HepG2 (cell line): Measurements from ENCODE around the gene CHST14. TPM values are rescaled to one million over a fixed set of nuclear protein-coding genes. Genes with fewer than 3 reads are reported as not detected.

Source experiments
- ATAC-seq: fragments of 200-7000 bp; cut with Tn5 transposase; 3 replicates; pipeline ENCODE4 v1.9.1; 2020; ENCODE audit warnings: mild to moderate bottlenecking, moderate library complexity
- BruUV-seq: library from RNA; stranded (reverse); fragments of 400-500 nt; replicated peaks from 2 replicates; lab custom pipeline; 2021; lab: Mats Ljungman, UMichigan
- CTCF ChIA-PET: fragments of 300-600 bp; formaldehyde crosslinking; extraction: SDS; loops from one replicate; lab custom pipeline; 2021; ENCODE audit warnings: low total read pairs, inconsistent platforms, low intra/inter-chr PET ratio; lab: Yijun Ruan, JAX
- POLR2A ChIA-PET: fragments of 350-600 bp; sonication (Branson Sonifier 250); formaldehyde crosslinking; loops from one replicate; lab custom pipeline; 2020; ENCODE audit warnings: antibody characterized with exemption, inconsistent platforms; lab: Yijun Ruan, JAX
- DNase-seq: peaks from one replicate; pipeline ENCODE4 v3.0.0-alpha.2; 2015; ENCODE audit warnings: low spot score
- FAIRE-seq: peaks from 3 replicates; lab custom pipeline; 2011; peaks lifted over from hg19 to GRCh38; lab: Jason Lieb, UNC
- H2AFZ ChIP-seq: one replicate; pipeline ENCODE4 v1.6.1; 2011; ENCODE audit warnings: low read length, inconsistent platforms
- H3K27ac ChIP-seq: fragments of 300-600 bp; 3 replicates; pipeline ENCODE4 v1.8.0; 2011; ENCODE audit warnings: mixed run types, mild to moderate bottlenecking, mixed read lengths, low read length, inconsistent platforms; ENCODE audit not compliant: insufficient read depth; ENCODE audit errors: extremely low read length
- H3K27me3 ChIP-seq, 2 experiments: fragments of 200-600 bp in 1 of 2; 2 replicates in 1 of 2; 3 replicates in 1 of 2; pipeline versions ENCODE4 v1.6.0 to v1.8.0; 2011; ENCODE audit warnings: low read length in 2 of 2, mild to moderate bottlenecking in 2 of 2, moderate library complexity in 2 of 2, inconsistent platforms in 1 of 2; ENCODE audit not compliant: insufficient read depth in 2 of 2, control insufficient read depth in 1 of 2
- H3K36me3 ChIP-seq, 2 experiments: fragments of 200-600 bp in 1 of 2; replicated peaks in 1 of 2; 2 replicates in 1 of 2; 3 replicates in 1 of 2; pipeline versions ENCODE4 v1.5.1 to v1.8.0; 2011; ENCODE audit warnings: low read length in 2 of 2, inconsistent platforms in 1 of 2; ENCODE audit not compliant: insufficient read depth in 2 of 2, control insufficient read depth in 1 of 2
- H3K4me1 ChIP-seq: 2 replicates; pipeline ENCODE4 v1.5.1; 2012; ENCODE audit warnings: low read length, inconsistent platforms; ENCODE audit not compliant: insufficient read depth
- H3K4me2 ChIP-seq: 2 replicates; pipeline ENCODE4 v1.6.0; 2011; ENCODE audit warnings: low read depth, low read length, inconsistent platforms
- H3K4me3 ChIP-seq, 3 experiments: fragments of 200-600 bp in 1 of 3; sonication (generic), shearing (Covaris generic) in 1 of 3; replicated peaks in 1 of 3; 2 replicates each; pipeline ENCODE4 v1.5.1; 2011 to 2016; ENCODE audit warnings: low read length in 3 of 3, inconsistent platforms in 2 of 3, low read depth in 2 of 3, mild to moderate bottlenecking in 2 of 3, control low read depth in 1 of 3, mixed read lengths in 1 of 3; ENCODE audit not compliant: insufficient read depth in 1 of 3
- H3K79me2 ChIP-seq: one replicate; pipeline ENCODE4 v1.6.1; 2011; ENCODE audit warnings: low read length, inconsistent platforms; ENCODE audit not compliant: insufficient read depth
- H3K9ac ChIP-seq: 2 replicates; pipeline ENCODE4 v1.6.0; 2011; ENCODE audit warnings: mild to moderate bottlenecking, low read depth, low read length, inconsistent platforms; ENCODE audit not compliant: insufficient read depth
- H3K9me3 ChIP-seq: 2 replicates; pipeline ENCODE4 v1.5.1; 2012; ENCODE audit warnings: mild to moderate bottlenecking, low read length
- H4K20me1 ChIP-seq: 2 replicates; pipeline ENCODE4 v1.6.0; 2011; ENCODE audit warnings: inconsistent platforms, mild to moderate bottlenecking, low read length, moderate library complexity; ENCODE audit not compliant: insufficient read depth
- CENPX ChIP-seq: sonication (generic); formaldehyde crosslinking; IDR thresholded peaks from 2 replicates; pipeline ENCODE4 v1.9.0; 2021; ENCODE audit warnings: mild to moderate bottlenecking, missing genetic modification reagents, moderate library complexity
- E2F5 ChIP-seq: sonication (generic); formaldehyde crosslinking; conservative IDR thresholded peaks from 2 replicates; pipeline ENCODE4 v1.4.0; 2020; ENCODE audit warnings: missing genetic modification reagents
- ETV6 ChIP-seq: sonication (generic); formaldehyde crosslinking; conservative IDR thresholded peaks from 2 replicates; pipeline ENCODE4 v1.4.0; 2020; ENCODE audit warnings: missing genetic modification reagents
- FOXP4 ChIP-seq: sonication (generic); formaldehyde crosslinking; IDR thresholded peaks from 2 replicates; pipeline ENCODE4 v1.4.0; 2020; ENCODE audit warnings: missing genetic modification reagents
- ISL2 ChIP-seq: sonication (generic); formaldehyde crosslinking; IDR thresholded peaks from 2 replicates; pipeline ENCODE4 v1.5.0; 2020; ENCODE audit warnings: missing genetic modification reagents
- RFX3 ChIP-seq: IDR thresholded peaks from 2 replicates; pipeline ENCODE4 v1.6.1; 2016; ENCODE audit warnings: missing biosample characterization, missing genetic modification reagents
- ZNF44 ChIP-seq: sonication (generic); formaldehyde crosslinking; IDR thresholded peaks from 2 replicates; pipeline ENCODE4 v1.5.1; 2020; ENCODE audit warnings: mild to moderate bottlenecking, missing genetic modification reagents
- ZNF549 ChIP-seq: sonication (generic); formaldehyde crosslinking; IDR thresholded peaks from 2 replicates; pipeline ENCODE4 v1.5.0; 2020; ENCODE audit warnings: missing genetic modification reagents
- ZNF562 ChIP-seq: sonication (generic); formaldehyde crosslinking; IDR thresholded peaks from 2 replicates; pipeline ENCODE4 v1.8.0; 2022; ENCODE audit warnings: missing genetic modification reagents, borderline replicate concordance
- ZNF7 ChIP-seq: IDR thresholded peaks from 2 replicates; pipeline ENCODE4 v1.6.1; 2016; ENCODE audit warnings: missing biosample characterization, missing genetic modification reagents
- ZNF781 ChIP-seq: sonication (generic); formaldehyde crosslinking; IDR thresholded peaks from 2 replicates; pipeline ENCODE4 v1.5.1; 2020; ENCODE audit warnings: borderline replicate concordance, mild to moderate bottlenecking, missing genetic modification reagents; ENCODE audit errors: not compliant biosample characterization
- WGBS: methylation state at CpG from one replicate; pipeline ENCODE4 v1.1.6; 2017; ENCODE audit warnings: low lambda C conversion rate; 5-methylcytosine and 5-hydroxymethylcytosine counted together
- in situ Hi-C: cut with HindIII; loops from 2 replicates; pipeline ENCODE4 v1.10.0; 2017; ENCODE audit warnings: low pct_unique_long_range_greater_than_20kb; ENCODE audit not compliant: extremely low pct_ligation_motif_present
- intact Hi-C: fragments of 100-400 bp; cut with micrococcal nuclease; formaldehyde crosslinking; loops from one replicate; pipeline ENCODE4 v1.10.0; 2022; ENCODE audit not compliant: unreplicated experiment
- polyA plus RNA-seq, 8 experiments: library from polyadenylated mRNA; depleted of rRNA in 3 of 8; stranded (reverse) in 7 of 8; unstranded in 1 of 8; fragments of >200 nt; fragmentation: Illumina TruSeq in 4 of 8; extraction: Trizol in 4 of 8; gene quantifications; 2 replicates each; pipeline versions ENCODE4 v1.2.1 to v1.2.3, GENCODE V29; 2011 to 2016; ENCODE audit warnings: low read depth in 4 of 8, missing spikeins in 1 of 8, mixed read lengths in 1 of 8; ENCODE audit not compliant: insufficient read depth in 1 of 8
- total RNA-seq, 5 experiments: library from RNA; depleted of rRNA; stranded (reverse); fragments of >200 nt; fragmentation: Illumina TruSeq; extraction: Trizol; gene quantifications; 2 replicates each; pipeline ENCODE4 v1.2.3, GENCODE V29; 2016; ENCODE audit warnings: low read depth in 1 of 5
- TF ChIP-seq, protein P1 (sequence below): sonication (generic); formaldehyde crosslinking; IDR thresholded peaks from 2 replicates; pipeline ENCODE4 v1.5.0; 2020; ENCODE audit warnings: mild to moderate bottlenecking, missing genetic modification reagents, moderate library complexity
- TF ChIP-seq, protein P2 (sequence below): sonication (generic); formaldehyde crosslinking; IDR thresholded peaks from 2 replicates; pipeline ENCODE4 v1.4.0; 2020; ENCODE audit warnings: missing genetic modification reagents, mild to moderate bottlenecking, borderline replicate concordance
- TF ChIP-seq, protein P3 (sequence below): sonication (generic); formaldehyde crosslinking; IDR thresholded peaks from 2 replicates; pipeline ENCODE4 v1.5.1; 2020; ENCODE audit warnings: missing genetic modification reagents, mild to moderate bottlenecking, borderline replicate concordance

CHST14 gene
- total and polyA plus RNA-seq, 2 of the 13 experiments (the other 11 are each of a cell fraction or from before 2014, with no cell fraction given), result 8.9 to 12.4 TPM

DNA sequence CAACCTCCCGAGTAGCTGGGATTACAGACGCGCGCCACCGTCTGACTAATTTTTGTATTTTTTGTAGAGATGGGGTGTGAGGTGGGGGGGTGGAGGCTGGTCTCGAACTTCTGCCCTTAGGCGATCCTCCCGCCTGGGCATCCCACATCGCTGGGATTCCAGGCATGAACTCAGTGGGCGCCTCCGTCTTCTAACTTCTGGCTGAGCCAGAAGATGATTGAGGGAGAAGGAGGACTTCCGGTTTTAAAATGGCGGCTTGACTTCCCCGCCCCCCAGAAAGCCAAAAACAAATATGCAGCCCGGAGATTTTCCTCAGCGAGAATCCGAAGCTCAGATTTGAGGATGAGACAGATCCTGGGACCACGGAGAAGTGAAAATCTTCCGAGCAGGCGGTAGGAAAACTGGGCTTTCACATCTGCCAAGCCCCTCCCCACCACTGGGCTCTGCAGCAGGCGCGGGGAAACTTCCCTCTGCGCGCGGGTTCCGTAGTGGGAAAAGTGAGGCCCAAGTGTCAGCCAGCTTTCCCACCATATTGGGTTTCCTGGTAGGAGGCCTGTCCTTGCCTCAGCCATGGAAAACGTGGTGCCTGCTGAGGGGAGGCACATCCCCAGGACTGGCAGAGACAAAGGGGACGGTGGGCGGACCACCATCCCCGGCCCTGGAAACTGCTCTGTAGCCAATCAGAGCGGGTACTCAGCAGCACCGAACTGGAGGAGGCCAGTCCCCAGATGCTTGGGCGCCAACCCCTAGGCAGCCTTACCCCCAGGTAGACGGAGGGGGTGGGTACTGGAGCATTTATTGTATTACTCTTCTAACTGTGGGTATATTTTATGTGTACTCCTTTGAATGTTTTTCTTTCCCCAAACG lies 17.3 kb downstream of the CHST14 start:
- Histone ChIP-seq H4K20me1 (no peaks in the 10 kb centered on the region), H3K9ac (no peak overlapping the region), H3K27ac (no peak overlapping the region), H3K79me2 (no peaks in the 10 kb centered on the region), H3K9me3 (no peaks in the 10 kb centered on the region), H3K4me2 (no peak overlapping the region), H3K4me1 (no peaks in the 10 kb centered on the region), H3K36me3 (no peaks in the 10 kb centered on the region), H2AFZ (no peak overlapping the region), H3K4me3 (no peak overlapping the region), H3K27me3 (peaks cover 0 to 9% of the 10 kb centered on the region in 2 experiments; a peak in 2 of 5 replicates)
- DNase-seq, result no peak
- ChIA-PET CTCF (no interaction called here), POLR2A (no interaction called here)
- WGBS, result 83% methylated on average over 28 of the region's 35 CpGs
- no TSS peak for BruUV-seq
- no peak for ATAC-seq
- in situ Hi-C loops, result no loop called here
- FAIRE-seq, result no peak
- intact Hi-C loops, result no loop called here
- TF ChIP-seq ZNF44 (CRISPR knock-in tag), result no peak
- TF ChIP-seq ZNF781 (CRISPR knock-in tag), result no peak
- TF ChIP-seq ZNF7 (CRISPR knock-in tag), result no peak
- TF ChIP-seq CENPX (CRISPR knock-in tag), result no peak
- TF ChIP-seq RFX3, result no peak
- no peak for TF ChIP-seq E2F5 (CRISPR knock-in tag)
- TF ChIP-seq, protein P1, sequence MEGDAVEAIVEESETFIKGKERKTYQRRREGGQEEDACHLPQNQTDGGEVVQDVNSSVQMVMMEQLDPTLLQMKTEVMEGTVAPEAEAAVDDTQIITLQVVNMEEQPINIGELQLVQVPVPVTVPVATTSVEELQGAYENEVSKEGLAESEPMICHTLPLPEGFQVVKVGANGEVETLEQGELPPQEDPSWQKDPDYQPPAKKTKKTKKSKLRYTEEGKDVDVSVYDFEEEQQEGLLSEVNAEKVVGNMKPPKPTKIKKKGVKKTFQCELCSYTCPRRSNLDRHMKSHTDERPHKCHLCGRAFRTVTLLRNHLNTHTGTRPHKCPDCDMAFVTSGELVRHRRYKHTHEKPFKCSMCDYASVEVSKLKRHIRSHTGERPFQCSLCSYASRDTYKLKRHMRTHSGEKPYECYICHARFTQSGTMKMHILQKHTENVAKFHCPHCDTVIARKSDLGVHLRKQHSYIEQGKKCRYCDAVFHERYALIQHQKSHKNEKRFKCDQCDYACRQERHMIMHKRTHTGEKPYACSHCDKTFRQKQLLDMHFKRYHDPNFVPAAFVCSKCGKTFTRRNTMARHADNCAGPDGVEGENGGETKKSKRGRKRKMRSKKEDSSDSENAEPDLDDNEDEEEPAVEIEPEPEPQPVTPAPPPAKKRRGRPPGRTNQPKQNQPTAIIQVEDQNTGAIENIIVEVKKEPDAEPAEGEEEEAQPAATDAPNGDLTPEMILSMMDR (CRISPR knock-in tag), result no peak
- TF ChIP-seq ETV6 (CRISPR knock-in tag), result no peak
- TF ChIP-seq FOXP4 (CRISPR knock-in tag), result no peak
- TF ChIP-seq ZNF549 (CRISPR knock-in tag), result no peak
- TF ChIP-seq, protein P2, sequence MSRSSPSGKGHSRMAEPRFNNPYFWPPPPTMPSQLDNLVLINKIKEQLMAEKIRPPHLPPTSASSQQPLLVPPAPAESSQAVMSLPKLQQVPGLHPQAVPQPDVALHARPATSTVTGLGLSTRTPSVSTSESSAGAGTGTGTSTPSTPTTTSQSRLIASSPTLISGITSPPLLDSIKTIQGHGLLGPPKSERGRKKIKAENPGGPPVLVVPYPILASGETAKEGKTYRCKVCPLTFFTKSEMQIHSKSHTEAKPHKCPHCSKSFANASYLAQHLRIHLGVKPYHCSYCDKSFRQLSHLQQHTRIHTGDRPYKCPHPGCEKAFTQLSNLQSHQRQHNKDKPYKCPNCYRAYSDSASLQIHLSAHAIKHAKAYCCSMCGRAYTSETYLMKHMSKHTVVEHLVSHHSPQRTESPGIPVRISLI, result no peak
- TF ChIP-seq ISL2 (CRISPR knock-in tag), result no peak
- TF ChIP-seq, protein P3, sequence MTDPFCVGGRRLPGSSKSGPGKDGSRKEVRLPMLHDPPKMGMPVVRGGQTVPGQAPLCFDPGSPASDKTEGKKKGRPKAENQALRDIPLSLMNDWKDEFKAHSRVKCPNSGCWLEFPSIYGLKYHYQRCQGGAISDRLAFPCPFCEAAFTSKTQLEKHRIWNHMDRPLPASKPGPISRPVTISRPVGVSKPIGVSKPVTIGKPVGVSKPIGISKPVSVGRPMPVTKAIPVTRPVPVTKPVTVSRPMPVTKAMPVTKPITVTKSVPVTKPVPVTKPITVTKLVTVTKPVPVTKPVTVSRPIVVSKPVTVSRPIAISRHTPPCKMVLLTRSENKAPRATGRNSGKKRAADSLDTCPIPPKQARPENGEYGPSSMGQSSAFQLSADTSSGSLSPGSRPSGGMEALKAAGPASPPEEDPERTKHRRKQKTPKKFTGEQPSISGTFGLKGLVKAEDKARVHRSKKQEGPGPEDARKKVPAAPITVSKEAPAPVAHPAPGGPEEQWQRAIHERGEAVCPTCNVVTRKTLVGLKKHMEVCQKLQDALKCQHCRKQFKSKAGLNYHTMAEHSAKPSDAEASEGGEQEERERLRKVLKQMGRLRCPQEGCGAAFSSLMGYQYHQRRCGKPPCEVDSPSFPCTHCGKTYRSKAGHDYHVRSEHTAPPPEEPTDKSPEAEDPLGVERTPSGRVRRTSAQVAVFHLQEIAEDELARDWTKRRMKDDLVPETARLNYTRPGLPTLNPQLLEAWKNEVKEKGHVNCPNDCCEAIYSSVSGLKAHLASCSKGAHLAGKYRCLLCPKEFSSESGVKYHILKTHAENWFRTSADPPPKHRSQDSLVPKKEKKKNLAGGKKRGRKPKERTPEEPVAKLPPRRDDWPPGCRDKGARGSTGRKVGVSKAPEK (CRISPR knock-in tag), result no peak
- no peak for TF ChIP-seq ZNF562 (CRISPR knock-in tag)
